ENCODE data around the gene SPP2. TPM values are rescaled to one million over a fixed set of nuclear protein-coding genes. Genes with fewer than 3 reads are reported as not detected.

SPP2 gene
- total RNA-seq, 1 donor from 2014 or later = not detected

GRCh38 chr2:234091883-234092282 is 41.4 kb downstream of the SPP2 start:
- no peak for DNase-seq (ENCODE audit: low spot score)

DNA sequence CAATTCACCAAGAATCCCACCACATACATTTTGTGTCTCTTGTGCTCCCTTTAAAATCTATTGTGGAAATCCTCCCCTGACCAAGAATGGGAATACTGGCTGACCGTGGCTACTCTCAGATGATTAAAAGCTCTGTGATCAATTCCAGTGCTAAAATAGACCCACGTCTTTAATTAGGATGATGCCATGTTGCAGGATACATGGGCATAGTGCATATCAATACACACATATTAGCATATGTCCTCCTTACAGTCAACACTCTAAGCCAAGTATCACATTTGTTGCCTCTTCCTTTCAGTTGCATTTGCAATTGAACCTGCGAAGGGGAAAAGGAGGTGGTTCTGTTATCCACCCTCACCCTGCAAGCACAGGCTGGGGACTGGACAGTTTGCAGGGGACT is 41.8 kb downstream of the SPP2 start:
- DNase-seq (ENCODE audit: low spot score) = no peak

DNA sequence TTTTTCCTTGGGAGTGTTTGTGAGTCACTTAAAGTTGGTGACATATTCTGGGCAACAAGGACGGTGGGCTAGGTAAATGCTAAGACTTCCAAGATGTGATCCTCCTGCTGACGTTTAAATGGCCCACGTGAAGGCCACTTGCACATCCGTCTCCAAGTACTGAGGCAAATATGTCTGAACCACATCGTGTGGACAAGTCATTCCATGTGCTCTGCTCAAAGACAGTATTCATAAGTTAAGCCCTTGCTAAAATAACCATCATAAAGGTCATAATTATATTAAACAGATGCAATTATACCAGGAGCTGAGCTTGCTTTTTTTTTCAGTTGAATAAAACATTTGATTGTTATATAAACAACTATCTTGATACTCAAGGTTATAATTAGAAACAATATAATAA is 44.8 kb downstream of the SPP2 start:
- DNase-seq (ENCODE audit: low spot score) = no peak

DNA sequence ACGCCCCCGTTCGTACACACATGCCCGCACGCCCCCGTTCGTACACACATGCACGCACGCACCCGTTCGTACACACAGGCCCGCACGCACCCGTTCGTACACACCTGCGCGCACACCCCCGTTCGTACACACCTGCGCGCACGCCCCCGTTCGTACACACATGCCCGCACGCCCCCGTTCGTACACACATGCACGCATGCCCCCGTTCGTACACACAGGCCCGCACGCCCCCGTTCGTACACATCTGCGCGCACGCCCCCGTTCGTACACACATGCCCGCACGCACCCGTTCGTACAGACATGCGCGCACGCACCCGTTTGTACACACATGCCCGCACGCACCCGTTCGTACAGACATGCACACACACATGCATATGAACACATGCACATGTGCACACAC is 45.7 kb downstream of the SPP2 start:
- no peak for DNase-seq (ENCODE audit: low spot score)

- no peak for DNase-seq (ENCODE audit: low spot score)
These were observed 48.2 kb downstream of the SPP2 start for GRCh38 chr2:234098681-234099080.

GRCh38 chr2:234099266-234099665 is 48.8 kb downstream of the SPP2 start:
- DNase-seq (ENCODE audit: low spot score) = no peak

DNA sequence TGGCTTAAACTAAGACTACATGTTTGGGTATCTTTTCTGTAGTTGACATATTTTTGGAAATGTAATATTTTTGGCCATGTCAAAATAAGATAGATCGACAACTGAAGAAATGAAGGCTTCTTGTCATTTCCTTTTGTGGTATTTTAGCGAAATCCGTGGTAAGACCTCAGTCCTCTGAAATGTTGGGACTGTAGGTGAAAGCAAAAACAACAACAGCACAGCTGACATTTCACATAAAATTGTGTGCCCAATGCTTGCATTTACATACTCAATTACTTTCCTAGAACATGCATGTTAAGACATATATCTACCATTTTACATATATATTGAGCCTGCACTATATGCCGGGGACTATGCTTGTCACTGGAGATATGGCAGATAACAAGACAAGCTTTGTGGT is 50.2 kb downstream of the SPP2 start:
- DNase-seq (ENCODE audit: low spot score) = no peak

- DNase-seq (ENCODE audit: low spot score) = no peak
These were observed 51.6 kb downstream of the SPP2 start for GRCh38 chr2:234102112-234102511.

- DNase-seq (ENCODE audit: low spot score) = no peak
These were observed 57.4 kb downstream of the SPP2 start for GRCh38 chr2:234107861-234108260.

- no peak for DNase-seq (ENCODE audit: low spot score)
These were observed 58.8 kb downstream of the SPP2 start for GRCh38 chr2:234109321-234109720.

DNA sequence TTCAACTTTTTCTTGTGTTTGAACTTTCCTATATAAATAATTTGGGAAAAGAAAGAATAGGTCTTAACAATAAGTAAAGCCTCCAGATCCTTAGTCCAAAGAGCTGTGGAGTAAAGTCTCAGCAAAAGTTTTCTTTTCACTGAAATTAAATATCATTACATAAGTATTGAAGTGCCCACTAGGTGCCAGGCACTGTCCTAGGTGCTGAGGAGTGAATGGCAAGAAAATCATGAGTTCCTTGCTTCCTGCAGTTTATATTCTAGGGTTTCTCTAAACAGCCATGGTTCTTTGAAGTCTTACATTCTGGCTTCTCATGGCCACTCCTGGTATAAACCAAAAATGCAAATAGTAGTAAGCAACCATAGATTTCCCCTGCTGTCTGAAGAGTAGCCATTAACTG is 59.7 kb downstream of the SPP2 start:
- DNase-seq (ENCODE audit: low spot score) = no peak

DNA sequence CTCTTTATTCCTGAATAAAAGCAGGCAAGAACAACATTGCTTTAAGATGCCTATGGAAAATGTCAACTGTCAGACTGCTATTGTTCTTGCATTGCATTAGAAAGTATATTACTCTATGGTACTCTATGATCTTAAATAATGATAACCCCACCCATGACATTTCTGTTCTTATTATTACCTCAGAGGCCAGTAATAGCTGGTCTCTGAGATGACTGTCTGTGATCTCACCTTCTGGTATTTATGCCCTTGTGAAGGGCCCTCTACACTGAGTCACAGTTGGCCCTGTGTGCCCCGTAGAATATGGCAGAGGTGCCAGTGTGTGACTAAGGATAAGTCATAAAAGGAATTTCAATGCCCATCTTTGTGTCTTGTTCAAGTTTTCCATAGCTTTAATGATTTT is 61.0 kb downstream of the SPP2 start:
- no peak for DNase-seq (ENCODE audit: low spot score)

DNA sequence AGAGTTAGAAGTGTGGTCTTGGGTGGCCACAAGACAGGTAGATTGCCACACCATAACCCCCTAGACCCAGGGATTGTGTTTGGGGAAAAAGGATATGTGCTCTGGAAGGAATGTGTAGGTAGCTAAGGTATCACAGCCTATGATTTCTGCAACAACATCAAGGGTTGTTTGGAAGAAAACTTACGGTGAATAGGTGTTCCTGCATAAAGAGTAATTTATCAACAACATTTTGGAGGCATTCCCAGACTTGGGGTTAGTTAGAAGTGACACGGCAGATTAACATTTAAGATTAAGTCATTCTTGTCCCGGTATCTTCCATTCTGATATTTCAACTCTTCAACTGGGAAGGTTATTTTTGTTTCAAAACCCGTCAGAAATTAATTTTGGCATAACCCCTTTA is 65.5 kb downstream of the SPP2 start:
- DNase-seq (ENCODE audit: low spot score) = no peak

- no peak for DNase-seq (ENCODE audit: low spot score)
These were observed 71.5 kb downstream of the SPP2 start for GRCh38 chr2:234121999-234122398.

GRCh38 chr2:234125451-234126145 is 75.1 kb downstream of the SPP2 start:
- DNase-seq (ENCODE audit: low spot score) = no peak

DNA sequence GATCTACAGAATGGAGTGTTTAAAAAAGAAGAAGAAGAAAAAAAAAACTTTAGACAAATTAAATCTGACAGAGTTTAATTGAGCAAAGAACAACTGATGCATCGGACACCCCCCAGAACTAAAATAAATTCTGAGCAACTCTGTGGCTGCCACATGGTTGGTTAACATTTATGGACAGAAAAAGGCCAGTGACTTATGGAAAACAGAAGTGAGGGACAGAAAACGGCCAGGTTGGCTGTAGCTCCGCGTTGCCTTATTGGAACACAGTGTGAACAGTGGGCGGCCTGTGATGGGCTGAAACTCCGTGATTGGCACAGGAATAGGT is 75.6 kb downstream of the SPP2 start:
- DNase-seq (ENCODE audit: low spot score) = no peak

Other genes starting within 250 kb of the SPP2 start
- gene HJURP, start 196.2 kb upstream of the SPP2 start, total RNA-seq (ENCODE audit: insufficient read depth, low replicate concordance) = 3.9 TPM
- 17.3 TPM for gene TRPM8, start 133.3 kb upstream of the SPP2 start, total RNA-seq (ENCODE audit: insufficient read depth, low replicate concordance)

All from umbilical cord (tissue), 2 donors.